Measurements from ENCODE around the gene DENR. TPM values are rescaled to one million over a fixed set of nuclear protein-coding genes. Genes with fewer than 3 reads are reported as not detected.

The DENR gene
- polyA plus RNA-seq, 1 experiment: 16.1 TPM

GRCh38 chr12:122753319-122753650 lies 661 bp downstream of the DENR start:
- Histone ChIP-seq H3K36me3 (ENCODE audit: control insufficient read depth, insufficient read depth, low read length) (peaks cover 5% of the 10 kb centered on the region), H3K4me3 (ENCODE audit: low read depth, low read length) (peak overlapping the region; percentile 95), H3K27me3 (ENCODE audit: control insufficient read depth, insufficient read depth, low read length) (no peaks in the 10 kb centered on the region)
- CTCF ChIA-PET: interaction anchor here (0.5 to 3.0 kb wide), 13 partner anchors 11 to 215 kb away, joined by 3 to 68 read pairs (median 4); no protein-coding TSS in a partner anchor
- no peak for TF ChIP-seq CTCF (IDR thresholded peaks at IDR 0.05; ENCODE audit: insufficient read depth, low read depth, low read length)
- no peak for DNase-seq (ENCODE audit: low read depth)
- POLR2A ChIA-PET: no interaction called here

- ChIA-PET CTCF (interaction anchor here (0.6 to 1.6 kb wide), 3 partner anchors 10 to 250 kb away, joined by 3 to 5 read pairs (median 3); no protein-coding TSS in a partner anchor), POLR2A (no interaction called here)
- H3K4me3 ChIP-seq (ENCODE audit: low read depth, low read length): no peak overlapping the region
- no peaks in the 10 kb centered on the region for H3K27me3 ChIP-seq (ENCODE audit: control insufficient read depth, insufficient read depth, low read length)
- no peak for TF ChIP-seq CTCF (IDR thresholded peaks at IDR 0.05; ENCODE audit: insufficient read depth, low read depth, low read length)
- no peak for DNase-seq (ENCODE audit: low read depth)
- peaks cover 10% of the 10 kb centered on the region for H3K36me3 ChIP-seq (ENCODE audit: control insufficient read depth, insufficient read depth, low read length)
Observed at GRCh38 chr12:122754790-122755189, 2.2 kb downstream of the DENR start.

GRCh38 chr12:122757568-122757967 lies 4.9 kb downstream of the DENR start:
- ChIA-PET CTCF (interaction anchor here (0.6 to 0.8 kb wide), 2 partner anchors 10 to 477 kb away, joined by 3 read pairs; no protein-coding TSS in a partner anchor), POLR2A (no interaction called here)
- DNase-seq (ENCODE audit: low read depth): no peak
- Histone ChIP-seq H3K4me3 (ENCODE audit: low read depth, low read length) (no peak overlapping the region), H3K36me3 (ENCODE audit: control insufficient read depth, insufficient read depth, low read length) (peaks cover 11% of the 10 kb centered on the region), H3K27me3 (ENCODE audit: control insufficient read depth, insufficient read depth, low read length) (no peaks in the 10 kb centered on the region)
- TF ChIP-seq CTCF (IDR thresholded peaks at IDR 0.05; ENCODE audit: insufficient read depth, low read depth, low read length): no peak

DNA sequence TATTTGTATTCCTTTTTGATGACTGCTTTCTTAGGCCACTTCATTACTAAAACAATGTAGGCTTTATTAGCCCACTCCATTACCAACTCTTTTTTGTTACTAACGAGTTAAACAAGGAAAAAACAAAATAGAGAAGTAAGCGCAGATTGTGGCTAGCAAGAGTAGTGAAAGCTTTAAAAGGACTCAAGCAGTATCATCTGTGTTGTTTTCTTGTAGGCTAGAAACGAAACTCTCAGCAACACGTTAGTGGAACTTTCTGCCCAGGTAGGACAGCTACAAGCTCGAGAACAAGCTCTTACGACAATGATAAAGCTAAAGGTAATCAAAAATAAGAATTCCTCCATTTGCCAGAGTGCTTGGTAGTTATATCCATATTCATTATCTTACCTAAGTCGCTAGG lies 32.9 kb downstream of the DENR start:
- no peak for TF ChIP-seq CTCF (IDR thresholded peaks at IDR 0.05; ENCODE audit: insufficient read depth, low read depth, low read length)
- ChIA-PET CTCF (interaction anchor here (0.6 to 1.2 kb wide), 3 partner anchors 13 to 309 kb away, joined by 3 read pairs; no protein-coding TSS in a partner anchor), POLR2A (no interaction called here)
- Histone ChIP-seq H3K27me3 (ENCODE audit: control insufficient read depth, insufficient read depth, low read length) (no peaks in the 10 kb centered on the region), H3K36me3 (ENCODE audit: control insufficient read depth, insufficient read depth, low read length) (no peaks in the 10 kb centered on the region), H3K4me3 (ENCODE audit: low read depth, low read length) (no peak overlapping the region)
- DNase-seq (ENCODE audit: low read depth): no peak

DNA sequence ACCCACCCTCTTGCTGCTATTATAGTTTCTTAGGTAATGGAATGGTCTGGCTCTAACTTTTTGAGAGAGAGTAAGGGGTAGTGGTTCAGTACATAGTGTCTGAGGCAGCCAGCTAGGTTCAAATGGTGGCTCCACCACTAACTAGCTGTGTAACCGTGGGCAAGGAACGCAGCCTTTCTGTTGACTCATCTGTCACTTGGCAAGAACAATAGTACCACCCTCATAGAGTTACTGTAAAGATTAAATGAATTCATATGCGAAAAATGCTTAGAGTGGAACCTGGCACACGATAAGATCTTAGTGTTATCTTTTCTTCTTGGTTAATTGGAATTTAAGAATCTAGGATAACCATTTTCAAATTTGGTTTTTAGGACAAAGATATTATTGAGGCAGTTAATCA lies 35.8 kb downstream of the DENR start:
- DNase-seq (ENCODE audit: low read depth): no peak
- Histone ChIP-seq H3K27me3 (ENCODE audit: control insufficient read depth, insufficient read depth, low read length) (no peaks in the 10 kb centered on the region), H3K4me3 (ENCODE audit: low read depth, low read length) (no peak overlapping the region), H3K36me3 (ENCODE audit: control insufficient read depth, insufficient read depth, low read length) (no peaks in the 10 kb centered on the region)
- TF ChIP-seq CTCF (IDR thresholded peaks at IDR 0.05; ENCODE audit: insufficient read depth, low read depth, low read length): no peak
- CTCF ChIA-PET: no interaction called here
- POLR2A ChIA-PET: no interaction called here

Data from BJ (cell line).